ENCODE results near the gene IGHMBP2.
"Not testable (repeated sequence)": the region's sequence is repeated elsewhere in the genome, so short reads cannot be mapped to it uniquely, and the experiment has no call there.

DNA sequence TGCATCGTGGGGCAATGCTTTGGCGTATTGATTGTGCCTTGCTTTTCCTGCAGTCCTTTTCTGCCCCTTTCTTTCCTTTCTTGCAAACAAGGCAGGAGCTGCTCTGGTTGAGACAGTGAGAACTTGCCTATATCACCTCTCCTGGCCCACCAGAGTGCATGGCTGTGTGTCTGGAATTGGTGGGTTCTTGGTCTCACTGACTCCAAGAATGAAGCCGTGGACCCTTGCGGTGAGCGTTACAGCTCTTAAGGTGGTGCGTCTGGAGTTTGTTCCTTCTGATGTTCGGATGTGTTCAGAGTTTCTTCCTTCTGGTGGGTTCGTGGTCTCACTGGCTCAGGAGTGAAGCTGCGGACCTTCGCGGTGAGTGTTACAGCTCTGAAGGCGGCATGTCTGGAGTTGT, 70.0 kb downstream of the IGHMBP2 start:
- TF ChIP-seq CTCF, POLR2AphosphoS5 (IDR thresholded peaks at IDR 0.05): not testable (repeated sequence)
